HG03060 (cell line): ENCODE data around the gene CPN1.
A peak's percentile ranks its signal among the peaks of the same experiment; 100 is the strongest.
"Not testable (repeated sequence)": the region's sequence is repeated elsewhere in the genome, so short reads cannot be mapped to it uniquely, and the experiment has no call there.

Experiments
- ATAC-seq: cut with Tn5 transposase; IDR thresholded peaks from one replicate; pipeline ENCODE4 v1.9.1; 2021; ENCODE audit warnings: low read depth, moderate number of reproducible peaks; ENCODE audit not compliant: unreplicated experiment

The CPN1 gene

DNA sequence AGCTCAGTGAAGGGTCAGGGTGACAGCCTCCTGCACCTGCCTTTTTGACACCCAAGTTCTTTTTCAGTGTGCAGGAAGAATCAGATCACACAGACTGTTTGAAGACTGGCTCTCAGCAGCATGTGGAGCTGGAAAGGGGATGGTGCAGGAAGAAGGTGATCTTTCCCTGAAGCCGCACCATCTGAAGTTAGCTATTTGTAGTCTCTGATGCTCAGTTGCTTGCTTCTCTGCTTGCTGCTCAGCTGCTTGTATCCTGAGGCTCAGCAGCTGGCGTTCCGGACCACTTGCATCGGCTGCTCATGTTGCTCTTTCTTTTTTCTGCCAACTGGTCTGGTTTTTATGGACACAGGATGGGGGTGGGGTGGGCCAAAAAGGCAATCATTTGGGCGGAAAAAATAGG, 56.1 kb downstream of the CPN1 start:
- no peak for ATAC-seq

DNA sequence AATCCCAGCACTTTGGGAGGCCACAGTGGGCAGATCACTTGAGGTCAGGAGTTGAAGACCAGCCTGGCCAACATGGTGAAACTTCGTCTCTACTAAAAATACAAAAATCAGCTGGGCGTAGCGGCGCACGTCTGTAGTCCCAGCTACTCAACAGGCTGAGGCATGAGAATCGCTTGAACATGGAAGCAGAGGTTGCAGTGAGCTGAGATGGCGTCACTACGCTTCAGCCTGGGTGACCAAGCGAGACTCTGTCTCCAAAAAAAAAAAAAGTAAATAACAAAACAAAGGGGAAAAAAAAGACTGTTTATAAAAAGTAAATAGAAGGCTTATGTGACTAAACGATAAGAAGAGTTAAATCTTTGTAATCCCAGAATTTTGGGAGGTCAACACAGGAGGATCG, 56.9 kb downstream of the CPN1 start:
- ATAC-seq = no peak

GRCh38 chr10:100022403-100022802, 59.3 kb downstream of the CPN1 start:
- no peak for ATAC-seq

DNA sequence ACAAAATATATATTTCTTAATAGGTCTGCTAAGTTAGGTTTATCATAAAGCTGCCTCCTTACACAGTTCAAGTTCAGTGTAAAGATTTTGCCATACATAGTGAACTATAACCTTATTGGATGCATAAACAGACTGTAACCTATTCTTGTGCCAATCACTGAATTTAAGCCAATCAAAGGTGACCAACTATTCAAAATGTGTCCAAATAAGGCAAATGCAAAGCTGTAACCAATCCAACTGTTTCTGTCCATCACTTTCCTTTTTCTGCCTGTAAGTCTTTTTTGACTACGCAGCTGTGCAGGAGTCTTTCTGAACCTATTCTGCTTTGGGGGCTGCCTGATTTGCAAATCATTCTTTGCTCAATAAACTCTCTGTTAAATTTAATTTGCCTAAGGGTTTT, 60.3 kb downstream of the CPN1 start:
- no peak for ATAC-seq

DNA sequence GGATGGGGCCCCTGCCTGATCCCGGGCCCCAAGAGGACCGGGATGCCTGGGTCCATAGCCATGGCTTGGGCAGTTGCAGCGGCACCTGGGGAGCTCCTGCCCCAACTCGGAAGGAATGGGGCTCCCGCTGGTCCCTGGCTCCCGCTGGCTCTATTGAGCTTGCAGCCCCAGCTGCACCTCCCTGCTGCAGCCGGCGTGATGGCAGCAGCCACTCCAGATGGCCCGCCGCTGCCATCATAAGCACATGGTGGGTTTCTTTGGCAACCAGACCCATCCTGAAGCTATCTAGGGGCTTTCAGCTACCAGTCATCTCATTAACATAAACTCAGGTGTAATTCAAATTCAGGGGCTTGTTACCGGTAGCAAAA, 60.8 kb downstream of the CPN1 start:
- no peak for ATAC-seq

GRCh38 chr10:100020142-100020885, 61.4 kb downstream of the CPN1 start:
- ATAC-seq = no peak

GRCh38 chr10:100019787-100020141, 61.9 kb downstream of the CPN1 start:
- no peak for ATAC-seq

GRCh38 chr10:100014071-100014762, 67.5 kb downstream of the CPN1 start:
- ATAC-seq = peak; percentile 68

DNA sequence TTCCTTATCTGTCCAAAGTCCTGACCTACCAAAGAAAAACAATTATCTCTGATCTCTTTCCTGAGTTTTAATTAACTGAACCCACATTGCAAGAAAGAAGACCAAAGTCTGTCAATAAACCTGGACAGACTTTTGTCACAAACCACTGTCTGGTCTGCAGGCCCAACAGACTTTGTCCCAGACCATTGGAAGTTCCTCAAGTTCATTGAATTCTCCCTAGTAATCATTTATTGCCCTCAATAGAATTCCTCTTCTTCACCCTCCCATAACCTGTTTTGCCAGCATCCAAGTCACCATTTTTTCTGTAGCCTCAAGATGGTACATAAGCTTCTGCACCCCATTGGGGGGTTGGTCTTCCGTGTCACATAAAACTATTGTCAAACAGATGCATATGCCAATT, 68.0 kb downstream of the CPN1 start:
- no peak for ATAC-seq

- not testable (repeated sequence) for ATAC-seq
Measured at GRCh38 chr10:100011906-100012305, 69.8 kb downstream of the CPN1 start.

- ATAC-seq = no peak
Measured at GRCh38 chr10:100009793-100010676, 71.6 kb downstream of the CPN1 start, which contains the start of gene DNMBP. Gene DNMBP, minus strand, starts transcription at chr10:100009947. Its CDS starts 37,823 bp downstream, at chr10:99972124.

GRCh38 chr10:100009283-100009792, 72.3 kb downstream of the CPN1 start:
- no peak for ATAC-seq

DNA sequence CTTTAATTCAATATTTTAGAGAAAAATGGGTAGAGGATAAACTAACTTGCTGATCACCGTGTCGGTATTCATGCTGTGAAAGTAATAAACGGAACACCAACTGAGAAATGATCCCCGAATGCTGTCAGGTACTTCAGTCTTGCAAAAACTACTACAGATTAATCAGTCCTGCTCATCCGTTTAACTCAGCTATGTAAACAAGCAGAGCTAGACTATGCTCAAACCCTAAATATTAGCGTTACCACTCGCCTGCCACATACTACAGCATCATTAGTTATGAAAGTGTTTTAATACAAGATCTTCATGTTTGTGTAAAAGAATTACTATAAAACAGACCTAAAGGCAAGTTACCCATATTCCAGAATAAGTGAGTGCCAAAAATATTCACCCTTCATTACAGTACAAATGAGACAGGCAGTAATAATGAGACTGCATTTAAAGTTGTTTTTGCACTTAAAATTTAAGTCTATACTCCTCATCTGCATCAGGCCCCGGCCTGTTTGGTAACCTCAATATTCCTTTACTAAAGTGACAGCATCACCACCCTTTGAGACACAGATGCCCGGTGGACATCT, 72.9 kb downstream of the CPN1 start:
- no peak for ATAC-seq

DNA sequence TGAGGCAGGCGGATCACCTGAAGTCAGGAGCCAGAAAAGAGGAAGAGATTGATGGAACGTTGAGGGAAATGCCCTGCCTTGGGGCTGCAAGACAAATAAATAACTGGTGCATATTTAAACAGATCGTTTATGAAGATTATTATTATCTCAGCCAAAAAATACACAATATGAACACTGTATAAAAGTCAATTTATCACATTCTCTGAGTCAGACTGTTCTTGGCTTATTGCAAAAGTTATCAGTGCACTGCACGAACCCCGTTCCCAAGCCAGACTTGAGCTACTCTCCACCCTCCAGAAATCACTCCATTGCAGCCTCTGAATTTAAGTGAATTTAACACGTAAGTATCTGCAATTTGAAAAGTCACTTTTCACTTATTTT, 73.5 kb downstream of the CPN1 start:
- no peak for ATAC-seq

DNA sequence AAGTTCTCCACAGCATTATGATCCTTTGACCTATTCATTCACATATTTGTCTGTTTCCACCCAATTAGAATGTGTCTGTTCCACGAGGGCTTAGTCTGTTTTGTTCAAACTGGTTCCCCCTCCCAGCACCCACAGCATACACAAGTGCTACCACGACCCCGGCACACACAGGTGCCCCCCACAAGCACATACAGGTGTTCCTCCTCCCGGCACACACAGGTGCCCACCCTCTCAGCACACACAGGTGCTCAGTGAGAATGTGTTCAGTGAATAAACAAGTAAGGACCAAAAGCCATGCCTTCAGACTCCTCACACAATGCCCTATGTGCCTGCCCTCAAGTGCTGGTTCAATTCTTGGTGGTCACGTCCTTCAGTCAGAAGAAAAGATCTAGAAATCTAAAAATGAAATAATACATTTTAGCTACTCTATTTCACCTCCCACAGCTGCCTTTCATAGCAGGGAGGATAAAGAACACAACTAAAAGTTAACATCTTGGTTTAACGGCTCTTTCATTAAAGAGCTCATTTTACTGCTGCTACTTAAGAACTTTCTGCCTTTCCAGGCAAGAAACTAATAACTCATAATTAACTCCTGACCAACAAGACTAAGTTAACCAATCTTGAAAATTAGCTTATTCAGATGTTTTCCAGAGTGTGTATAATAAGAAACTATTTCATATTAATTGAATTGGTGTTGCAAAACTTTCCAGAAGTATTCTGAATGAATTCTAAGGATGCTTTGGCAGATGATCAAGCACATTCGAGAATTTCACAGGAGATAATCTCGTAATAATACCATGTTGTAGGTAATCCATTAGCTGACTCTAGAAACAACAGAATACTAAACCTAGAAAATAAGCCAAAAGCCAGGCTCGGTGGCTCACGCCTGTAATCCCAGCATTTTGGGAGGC, 74.2 kb downstream of the CPN1 start:
- ATAC-seq = no peak

GRCh38 chr10:100006243-100006886, 75.3 kb downstream of the CPN1 start:
- ATAC-seq = no peak

DNA sequence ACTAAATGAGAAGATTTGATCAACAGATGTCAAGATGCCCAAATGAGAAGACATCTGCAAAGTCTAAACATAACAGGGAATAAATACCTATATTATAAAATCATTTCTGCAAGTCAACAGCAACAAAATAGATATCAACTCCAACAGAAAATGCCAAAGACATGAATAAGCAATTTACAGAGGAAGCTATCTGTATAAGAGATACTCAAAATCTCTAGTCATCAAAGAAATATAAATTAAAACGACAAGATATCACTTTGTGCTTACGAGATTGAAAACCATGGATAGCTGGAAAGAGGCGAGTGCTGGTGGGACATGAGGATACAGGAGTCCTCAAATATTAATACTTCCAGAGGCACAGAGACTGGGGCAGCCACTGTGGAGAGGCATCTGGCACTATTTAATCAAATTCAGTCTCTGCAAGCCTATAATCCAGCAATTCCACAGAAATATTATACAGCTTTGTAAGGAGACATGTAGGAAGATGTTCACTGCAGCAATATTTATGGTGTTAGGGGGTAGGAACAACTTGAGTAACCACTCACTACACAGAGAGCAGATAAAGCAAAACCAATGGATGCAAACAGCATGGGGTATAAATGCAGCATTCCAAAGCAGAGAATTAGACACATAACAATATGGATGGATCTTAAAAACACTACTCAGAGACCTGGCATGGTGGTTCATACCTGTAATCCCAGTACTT, 76.7 kb downstream of the CPN1 start:
- no peak for ATAC-seq

- no peak for ATAC-seq
Measured at GRCh38 chr10:100000109-100000644, 81.5 kb downstream of the CPN1 start.
